ENCODE measurements around the gene POLR3K.

Gene POLR3K

GRCh38 chr16:96935-97381 is 43.5 kb upstream of the POLR3K start (continued):
- TF ChIP-seq ZBTB8A (tag by site-specific recombination; IDR thresholded peaks at IDR 0.05) (peak; percentile 53; the same call in 1 of the 2 replicates), ZNF792 (tag by site-specific recombination; IDR thresholded peaks at IDR 0.05) (no peak), ZNF266 (tag by site-specific recombination; IDR thresholded peaks at IDR 0.05; ENCODE audit: low read depth) (no peak), ZBTB21 (tag by site-specific recombination; IDR thresholded peaks at IDR 0.05) (no peak), MYNN (tag by site-specific recombination; IDR thresholded peaks at IDR 0.05; ENCODE audit: borderline replicate concordance) (no peak), ZNF18 (tag by site-specific recombination; IDR thresholded peaks at IDR 0.05) (no peak), ZBTB1 (tag by site-specific recombination; IDR thresholded peaks at IDR 0.05) (no peak), ZSCAN5A (tag by site-specific recombination; IDR thresholded peaks at IDR 0.05) (no peak), ZNF837 (tag by site-specific recombination; IDR thresholded peaks at IDR 0.05) (no peak), YY2 (tag by site-specific recombination; IDR thresholded peaks at IDR 0.05) (no peak), HOXD13 (CRISPR knock-in tag; IDR thresholded peaks at IDR 0.05; ENCODE audit: borderline replicate concordance) (no peak), KLF16 (tag by site-specific recombination; IDR thresholded peaks at IDR 0.05) (peak; percentile 93), ZNF133 (tag by site-specific recombination; IDR thresholded peaks at IDR 0.05) (no peak), ZNF654 (tag by site-specific recombination; IDR thresholded peaks at IDR 0.05; ENCODE audit: low read depth) (peak; percentile 71), PATZ1 (tag by site-specific recombination; IDR thresholded peaks at IDR 0.05) (peak; percentile 89), IKZF3 (tag by site-specific recombination; IDR thresholded peaks at IDR 0.05) (no peak), BCL11A (tag by site-specific recombination; IDR thresholded peaks at IDR 0.05; ENCODE audit: low read depth) (no peak), KLF1 (tag by site-specific recombination; IDR thresholded peaks at IDR 0.05) (peak; percentile 91), ZNF777 (tag by site-specific recombination; IDR thresholded peaks at IDR 0.05; ENCODE audit: borderline replicate concordance) (no peak), ZSCAN30 (tag by site-specific recombination; IDR thresholded peaks at IDR 0.05) (peak; percentile 89)
- TF ChIP-seq, protein P1, sequence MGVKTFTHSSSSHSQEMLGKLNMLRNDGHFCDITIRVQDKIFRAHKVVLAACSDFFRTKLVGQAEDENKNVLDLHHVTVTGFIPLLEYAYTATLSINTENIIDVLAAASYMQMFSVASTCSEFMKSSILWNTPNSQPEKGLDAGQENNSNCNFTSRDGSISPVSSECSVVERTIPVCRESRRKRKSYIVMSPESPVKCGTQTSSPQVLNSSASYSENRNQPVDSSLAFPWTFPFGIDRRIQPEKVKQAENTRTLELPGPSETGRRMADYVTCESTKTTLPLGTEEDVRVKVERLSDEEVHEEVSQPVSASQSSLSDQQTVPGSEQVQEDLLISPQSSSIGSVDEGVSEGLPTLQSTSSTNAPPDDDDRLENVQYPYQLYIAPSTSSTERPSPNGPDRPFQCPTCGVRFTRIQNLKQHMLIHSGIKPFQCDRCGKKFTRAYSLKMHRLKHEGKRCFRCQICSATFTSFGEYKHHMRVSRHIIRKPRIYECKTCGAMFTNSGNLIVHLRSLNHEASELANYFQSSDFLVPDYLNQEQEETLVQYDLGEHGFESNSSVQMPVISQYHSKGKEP (tag by site-specific recombination; IDR thresholded peaks at IDR 0.05): peak; percentile 33; the same call in 1 of the 2 replicates
- TF ChIP-seq, protein P2, sequence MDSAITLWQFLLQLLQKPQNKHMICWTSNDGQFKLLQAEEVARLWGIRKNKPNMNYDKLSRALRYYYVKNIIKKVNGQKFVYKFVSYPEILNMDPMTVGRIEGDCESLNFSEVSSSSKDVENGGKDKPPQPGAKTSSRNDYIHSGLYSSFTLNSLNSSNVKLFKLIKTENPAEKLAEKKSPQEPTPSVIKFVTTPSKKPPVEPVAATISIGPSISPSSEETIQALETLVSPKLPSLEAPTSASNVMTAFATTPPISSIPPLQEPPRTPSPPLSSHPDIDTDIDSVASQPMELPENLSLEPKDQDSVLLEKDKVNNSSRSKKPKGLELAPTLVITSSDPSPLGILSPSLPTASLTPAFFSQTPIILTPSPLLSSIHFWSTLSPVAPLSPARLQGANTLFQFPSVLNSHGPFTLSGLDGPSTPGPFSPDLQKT (IDR thresholded peaks at IDR 0.05; ENCODE audit: borderline replicate concordance, low read depth, low read length): no peak
- TF ChIP-seq, protein P3, sequence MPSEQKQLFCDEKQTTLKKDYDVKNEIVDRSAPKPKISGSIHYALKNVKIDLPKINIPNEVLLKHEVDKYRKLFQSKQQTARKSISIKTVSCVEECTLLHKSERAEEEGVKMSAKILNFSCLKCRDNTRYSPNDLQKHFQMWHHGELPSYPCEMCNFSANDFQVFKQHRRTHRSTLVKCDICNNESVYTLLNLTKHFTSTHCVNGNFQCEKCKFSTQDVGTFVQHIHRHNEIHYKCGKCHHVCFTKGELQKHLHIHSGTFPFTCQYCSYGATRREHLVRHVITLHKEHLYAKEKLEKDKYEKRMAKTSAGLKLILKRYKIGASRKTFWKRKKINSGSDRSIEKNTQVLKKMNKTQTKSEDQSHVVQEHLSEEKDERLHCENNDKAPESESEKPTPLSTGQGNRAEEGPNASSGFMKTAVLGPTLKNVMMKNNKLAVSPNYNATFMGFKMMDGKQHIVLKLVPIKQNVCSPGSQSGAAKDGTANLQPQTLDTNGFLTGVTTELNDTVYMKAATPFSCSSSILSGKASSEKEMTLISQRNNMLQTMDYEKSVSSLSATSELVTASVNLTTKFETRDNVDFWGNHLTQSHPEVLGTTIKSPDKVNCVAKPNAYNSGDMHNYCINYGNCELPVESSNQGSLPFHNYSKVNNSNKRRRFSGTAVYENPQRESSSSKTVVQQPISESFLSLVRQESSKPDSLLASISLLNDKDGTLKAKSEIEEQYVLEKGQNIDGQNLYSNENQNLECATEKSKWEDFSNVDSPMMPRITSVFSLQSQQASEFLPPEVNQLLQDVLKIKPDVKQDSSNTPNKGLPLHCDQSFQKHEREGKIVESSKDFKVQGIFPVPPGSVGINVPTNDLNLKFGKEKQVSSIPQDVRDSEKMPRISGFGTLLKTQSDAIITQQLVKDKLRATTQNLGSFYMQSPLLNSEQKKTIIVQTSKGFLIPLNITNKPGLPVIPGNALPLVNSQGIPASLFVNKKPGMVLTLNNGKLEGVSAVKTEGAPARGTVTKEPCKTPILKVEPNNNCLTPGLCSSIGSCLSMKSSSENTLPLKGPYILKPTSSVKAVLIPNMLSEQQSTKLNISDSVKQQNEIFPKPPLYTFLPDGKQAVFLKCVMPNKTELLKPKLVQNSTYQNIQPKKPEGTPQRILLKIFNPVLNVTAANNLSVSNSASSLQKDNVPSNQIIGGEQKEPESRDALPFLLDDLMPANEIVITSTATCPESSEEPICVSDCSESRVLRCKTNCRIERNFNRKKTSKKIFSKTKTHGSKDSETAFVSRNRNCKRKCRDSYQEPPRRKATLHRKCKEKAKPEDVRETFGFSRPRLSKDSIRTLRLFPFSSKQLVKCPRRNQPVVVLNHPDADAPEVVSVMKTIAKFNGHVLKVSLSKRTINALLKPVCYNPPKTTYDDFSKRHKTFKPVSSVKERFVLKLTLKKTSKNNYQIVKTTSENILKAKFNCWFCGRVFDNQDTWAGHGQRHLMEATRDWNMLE (tag by site-specific recombination; conservative IDR thresholded peaks at IDR 0.05; ENCODE audit: low read depth): no peak
- TF ChIP-seq, protein P4, sequence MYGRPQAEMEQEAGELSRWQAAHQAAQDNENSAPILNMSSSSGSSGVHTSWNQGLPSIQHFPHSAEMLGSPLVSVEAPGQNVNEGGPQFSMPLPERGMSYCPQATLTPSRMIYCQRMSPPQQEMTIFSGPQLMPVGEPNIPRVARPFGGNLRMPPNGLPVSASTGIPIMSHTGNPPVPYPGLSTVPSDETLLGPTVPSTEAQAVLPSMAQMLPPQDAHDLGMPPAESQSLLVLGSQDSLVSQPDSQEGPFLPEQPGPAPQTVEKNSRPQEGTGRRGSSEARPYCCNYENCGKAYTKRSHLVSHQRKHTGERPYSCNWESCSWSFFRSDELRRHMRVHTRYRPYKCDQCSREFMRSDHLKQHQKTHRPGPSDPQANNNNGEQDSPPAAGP (tag by site-specific recombination; IDR thresholded peaks at IDR 0.05): peak; percentile 75
- TF ChIP-seq, protein P5, sequence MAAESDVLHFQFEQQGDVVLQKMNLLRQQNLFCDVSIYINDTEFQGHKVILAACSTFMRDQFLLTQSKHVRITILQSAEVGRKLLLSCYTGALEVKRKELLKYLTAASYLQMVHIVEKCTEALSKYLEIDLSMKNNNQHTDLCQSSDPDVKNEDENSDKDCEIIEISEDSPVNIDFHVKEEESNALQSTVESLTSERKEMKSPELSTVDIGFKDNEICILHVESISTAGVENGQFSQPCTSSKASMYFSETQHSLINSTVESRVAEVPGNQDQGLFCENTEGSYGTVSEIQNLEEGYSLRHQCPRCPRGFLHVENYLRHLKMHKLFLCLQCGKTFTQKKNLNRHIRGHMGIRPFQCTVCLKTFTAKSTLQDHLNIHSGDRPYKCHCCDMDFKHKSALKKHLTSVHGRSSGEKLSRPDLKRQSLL (tag by site-specific recombination; IDR thresholded peaks at IDR 0.05): peak; percentile 7; the same call in 1 of the 2 replicates

Measured in HEK293 (cell line).